K562 (cell line): ENCODE data around the gene DEGS2. TPM values are rescaled to one million over a fixed set of nuclear protein-coding genes. Genes with fewer than 3 reads are reported as not detected.

ENCODE experiments used
- ASH1L ChIP-seq: fragments of 450-650 bp; IDR thresholded peaks from 2 replicates; pipeline ENCODE4 v1.6.1; 2018; ENCODE audit warnings: borderline replicate concordance, mild to moderate bottlenecking, low read depth; ENCODE audit not compliant: partially characterized antibody
- DPF2 ChIP-seq: fragments of 450-650 bp; IDR thresholded peaks from 2 replicates; pipeline ENCODE4 v1.6.1; 2016
- HLTF ChIP-seq: fragments of 450-650 bp; IDR thresholded peaks from 2 replicates; pipeline ENCODE4 v1.6.1; 2016
- HMG20B ChIP-seq: fragments of 250-450 bp; sonication (Bioruptor Pico); IDR thresholded peaks from 2 replicates; pipeline ENCODE4 v1.5.0; 2021; ENCODE audit warnings: mild to moderate bottlenecking
- ILK ChIP-seq: fragments of 450-650 bp; IDR thresholded peaks from 2 replicates; pipeline ENCODE4 v1.6.1; 2016; ENCODE audit warnings: missing genetic modification characterization, low read depth, mild to moderate bottlenecking, missing compliant biosample characterization, moderate library complexity, borderline replicate concordance
- MAZ ChIP-seq, 2 experiments: fragments of 450-650 bp in 1 of 2; sonication (generic) in 1 of 2; formaldehyde crosslinking; IDR thresholded peaks in 1 of 2; conservative IDR thresholded peaks in 1 of 2; 2 replicates each; pipeline versions ENCODE4 v1.4.0 to v1.5.0; 2020; ENCODE audit warnings: mild to moderate bottlenecking in 1 of 2, missing genetic modification reagents in 1 of 2
- SLC30A9 ChIP-seq: fragments of 250-450 bp; sonication (Bioruptor Pico); IDR thresholded peaks from 2 replicates; pipeline ENCODE4 v1.8.0; 2022; ENCODE audit warnings: mild to moderate bottlenecking, moderate library complexity
- TCFL5 ChIP-seq: fragments of 250-450 bp; sonication (Bioruptor Pico); conservative IDR thresholded peaks from 2 replicates; pipeline ENCODE4 v1.6.1; 2021; ENCODE audit warnings: mild to moderate bottlenecking, moderate library complexity, matching md5 sums
- ZNF24 ChIP-seq: fragments of 450-650 bp; IDR thresholded peaks from 2 replicates; pipeline ENCODE4 v1.6.1; 2016
- ZNF699 ChIP-seq: fragments of 250-450 bp; sonication (Bioruptor Pico); IDR thresholded peaks from 2 replicates; pipeline ENCODE4 v1.8.0; 2021; ENCODE audit warnings: mild to moderate bottlenecking, moderate library complexity; ENCODE audit not compliant: insufficient replicate concordance
- polyA plus RNA-seq, 8 experiments: library from polyadenylated mRNA; depleted of rRNA in 4 of 8; stranded (reverse) in 5 of 8; unstranded in 3 of 8; fragments of >200 nt; fragmentation: Nextera tagmentation in 2 of 8; fragmentation: Illumina TruSeq in 1 of 8; extraction: Ambion mirVana in 2 of 8; extraction: Trizol in 1 of 8; gene quantifications; 2 replicates each; pipeline versions ENCODE4 v1.2.1 to v1.2.3, GENCODE V29; 2011 to 2014; ENCODE audit warnings: inconsistent platforms in 1 of 8, missing spikeins in 1 of 8
- total RNA-seq, 7 experiments: library from RNA; depleted of rRNA in 6 of 7; stranded (reverse); fragments of >200 nt in 6 of 7; fragmentation: Illumina TruSeq in 2 of 7; extraction: Trizol in 2 of 7; gene quantifications; 2 replicates each; pipeline versions ENCODE4 v1.2.1 to v1.2.3, GENCODE V29; 2011 to 2021; ENCODE audit warnings: low replicate concordance in 1 of 7
- TF ChIP-seq, protein P1 (sequence below): sonication (generic); formaldehyde crosslinking; IDR thresholded peaks from 2 replicates; pipeline ENCODE4 v1.8.1; 2023; ENCODE audit warnings: missing genetic modification reagents, mild to moderate bottlenecking, borderline replicate concordance
- TF ChIP-seq, protein P2 (sequence below): IDR thresholded peaks from 2 replicates; pipeline ENCODE4 v1.6.1; 2011; ENCODE audit not compliant: insufficient read length; ENCODE audit errors: extremely low read depth
- TF ChIP-seq, protein P3 (sequence below): sonication (generic); formaldehyde crosslinking; IDR thresholded peaks from 2 replicates; pipeline ENCODE4 v1.8.0; 2022; ENCODE audit warnings: mild to moderate bottlenecking, missing genetic modification reagents
- TF ChIP-seq, protein P4 (sequence below): fragments of 450-650 bp; IDR thresholded peaks from 2 replicates; pipeline ENCODE4 v1.6.1; 2016; ENCODE audit warnings: low read depth, mild to moderate bottlenecking, moderate library complexity
- TF ChIP-seq, protein P5 (sequence below): fragments of 450-650 bp; formaldehyde crosslinking; IDR thresholded peaks from 2 replicates; pipeline ENCODE4 v1.4.0; 2020; ENCODE audit warnings: mild to moderate bottlenecking, moderate library complexity

The DEGS2 gene
- total and polyA plus RNA-seq, 9 of the 15 experiments (the other 6 are each of a cell fraction or from before 2014, with no cell fraction given): 0.22 to 2.9 (median 0.70) TPM

DNA sequence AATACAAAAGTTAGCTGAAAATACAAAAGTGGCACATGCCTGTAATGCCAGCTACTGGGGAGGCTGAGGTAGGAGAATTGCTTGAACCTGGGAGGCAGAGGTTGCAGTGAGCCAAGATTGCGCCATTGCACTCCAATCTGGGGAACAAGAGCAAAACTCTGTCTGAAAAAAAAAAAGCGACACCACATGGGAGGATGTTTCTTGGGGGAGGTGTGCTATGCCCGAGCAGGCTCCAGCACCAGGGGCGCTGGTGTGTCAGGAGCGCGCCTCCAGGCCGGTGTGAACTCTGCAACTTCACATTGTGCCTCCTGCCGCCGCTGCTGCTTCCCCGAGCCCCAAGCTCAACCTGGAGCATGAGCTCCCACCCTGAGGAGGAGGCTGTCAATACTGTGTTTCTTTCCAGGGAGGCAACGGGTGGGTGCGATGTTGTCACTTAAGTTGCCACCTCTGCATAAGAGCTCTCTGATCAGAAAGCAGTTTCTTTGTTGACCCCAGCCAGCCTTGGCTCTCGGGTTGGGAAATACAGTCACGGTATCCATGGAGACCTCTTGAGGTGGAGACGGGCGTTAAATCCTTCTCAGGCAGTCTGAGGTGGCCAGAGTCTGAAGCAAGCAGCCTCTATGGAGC, 18.9 kb downstream of the DEGS2 start (continued):
- TF ChIP-seq, protein P1, sequence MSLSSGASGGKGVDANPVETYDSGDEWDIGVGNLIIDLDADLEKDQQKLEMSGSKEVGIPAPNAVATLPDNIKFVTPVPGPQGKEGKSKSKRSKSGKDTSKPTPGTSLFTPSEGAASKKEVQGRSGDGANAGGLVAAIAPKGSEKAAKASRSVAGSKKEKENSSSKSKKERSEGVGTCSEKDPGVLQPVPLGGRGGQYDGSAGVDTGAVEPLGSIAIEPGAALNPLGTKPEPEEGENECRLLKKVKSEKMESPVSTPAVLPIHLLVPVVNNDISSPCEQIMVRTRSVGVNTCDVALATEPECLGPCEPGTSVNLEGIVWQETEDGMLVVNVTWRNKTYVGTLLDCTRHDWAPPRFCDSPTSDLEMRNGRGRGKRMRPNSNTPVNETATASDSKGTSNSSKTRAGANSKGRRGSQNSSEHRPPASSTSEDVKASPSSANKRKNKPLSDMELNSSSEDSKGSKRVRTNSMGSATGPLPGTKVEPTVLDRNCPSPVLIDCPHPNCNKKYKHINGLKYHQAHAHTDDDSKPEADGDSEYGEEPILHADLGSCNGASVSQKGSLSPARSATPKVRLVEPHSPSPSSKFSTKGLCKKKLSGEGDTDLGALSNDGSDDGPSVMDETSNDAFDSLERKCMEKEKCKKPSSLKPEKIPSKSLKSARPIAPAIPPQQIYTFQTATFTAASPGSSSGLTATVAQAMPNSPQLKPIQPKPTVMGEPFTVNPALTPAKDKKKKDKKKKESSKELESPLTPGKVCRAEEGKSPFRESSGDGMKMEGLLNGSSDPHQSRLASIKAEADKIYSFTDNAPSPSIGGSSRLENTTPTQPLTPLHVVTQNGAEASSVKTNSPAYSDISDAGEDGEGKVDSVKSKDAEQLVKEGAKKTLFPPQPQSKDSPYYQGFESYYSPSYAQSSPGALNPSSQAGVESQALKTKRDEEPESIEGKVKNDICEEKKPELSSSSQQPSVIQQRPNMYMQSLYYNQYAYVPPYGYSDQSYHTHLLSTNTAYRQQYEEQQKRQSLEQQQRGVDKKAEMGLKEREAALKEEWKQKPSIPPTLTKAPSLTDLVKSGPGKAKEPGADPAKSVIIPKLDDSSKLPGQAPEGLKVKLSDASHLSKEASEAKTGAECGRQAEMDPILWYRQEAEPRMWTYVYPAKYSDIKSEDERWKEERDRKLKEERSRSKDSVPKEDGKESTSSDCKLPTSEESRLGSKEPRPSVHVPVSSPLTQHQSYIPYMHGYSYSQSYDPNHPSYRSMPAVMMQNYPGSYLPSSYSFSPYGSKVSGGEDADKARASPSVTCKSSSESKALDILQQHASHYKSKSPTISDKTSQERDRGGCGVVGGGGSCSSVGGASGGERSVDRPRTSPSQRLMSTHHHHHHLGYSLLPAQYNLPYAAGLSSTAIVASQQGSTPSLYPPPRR (CRISPR knock-in tag): no peak
- TF ChIP-seq HLTF (no peak), ILK (tag) (no peak), ZNF24 (no peak), HMG20B (no peak), ZNF699 (no peak), DPF2 (0 out of 2 replicates have a peak, but pooled peaks have one; percentile 35), TCFL5 (CRISPR knock-in tag) (no peak), ASH1L (no peak), MAZ (CRISPR knock-in tag; conservative IDR thresholded peaks at IDR 0.05 in 1 of 2, IDR thresholded peaks at IDR 0.05 in 1 of 2) (peak in 1 of 2 experiments; percentile 64; a peak in 2 of 4 replicates), SLC30A9 (CRISPR knock-in tag) (no peak)
- TF ChIP-seq, protein P2, sequence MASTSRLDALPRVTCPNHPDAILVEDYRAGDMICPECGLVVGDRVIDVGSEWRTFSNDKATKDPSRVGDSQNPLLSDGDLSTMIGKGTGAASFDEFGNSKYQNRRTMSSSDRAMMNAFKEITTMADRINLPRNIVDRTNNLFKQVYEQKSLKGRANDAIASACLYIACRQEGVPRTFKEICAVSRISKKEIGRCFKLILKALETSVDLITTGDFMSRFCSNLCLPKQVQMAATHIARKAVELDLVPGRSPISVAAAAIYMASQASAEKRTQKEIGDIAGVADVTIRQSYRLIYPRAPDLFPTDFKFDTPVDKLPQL: no peak
- TF ChIP-seq, protein P3, sequence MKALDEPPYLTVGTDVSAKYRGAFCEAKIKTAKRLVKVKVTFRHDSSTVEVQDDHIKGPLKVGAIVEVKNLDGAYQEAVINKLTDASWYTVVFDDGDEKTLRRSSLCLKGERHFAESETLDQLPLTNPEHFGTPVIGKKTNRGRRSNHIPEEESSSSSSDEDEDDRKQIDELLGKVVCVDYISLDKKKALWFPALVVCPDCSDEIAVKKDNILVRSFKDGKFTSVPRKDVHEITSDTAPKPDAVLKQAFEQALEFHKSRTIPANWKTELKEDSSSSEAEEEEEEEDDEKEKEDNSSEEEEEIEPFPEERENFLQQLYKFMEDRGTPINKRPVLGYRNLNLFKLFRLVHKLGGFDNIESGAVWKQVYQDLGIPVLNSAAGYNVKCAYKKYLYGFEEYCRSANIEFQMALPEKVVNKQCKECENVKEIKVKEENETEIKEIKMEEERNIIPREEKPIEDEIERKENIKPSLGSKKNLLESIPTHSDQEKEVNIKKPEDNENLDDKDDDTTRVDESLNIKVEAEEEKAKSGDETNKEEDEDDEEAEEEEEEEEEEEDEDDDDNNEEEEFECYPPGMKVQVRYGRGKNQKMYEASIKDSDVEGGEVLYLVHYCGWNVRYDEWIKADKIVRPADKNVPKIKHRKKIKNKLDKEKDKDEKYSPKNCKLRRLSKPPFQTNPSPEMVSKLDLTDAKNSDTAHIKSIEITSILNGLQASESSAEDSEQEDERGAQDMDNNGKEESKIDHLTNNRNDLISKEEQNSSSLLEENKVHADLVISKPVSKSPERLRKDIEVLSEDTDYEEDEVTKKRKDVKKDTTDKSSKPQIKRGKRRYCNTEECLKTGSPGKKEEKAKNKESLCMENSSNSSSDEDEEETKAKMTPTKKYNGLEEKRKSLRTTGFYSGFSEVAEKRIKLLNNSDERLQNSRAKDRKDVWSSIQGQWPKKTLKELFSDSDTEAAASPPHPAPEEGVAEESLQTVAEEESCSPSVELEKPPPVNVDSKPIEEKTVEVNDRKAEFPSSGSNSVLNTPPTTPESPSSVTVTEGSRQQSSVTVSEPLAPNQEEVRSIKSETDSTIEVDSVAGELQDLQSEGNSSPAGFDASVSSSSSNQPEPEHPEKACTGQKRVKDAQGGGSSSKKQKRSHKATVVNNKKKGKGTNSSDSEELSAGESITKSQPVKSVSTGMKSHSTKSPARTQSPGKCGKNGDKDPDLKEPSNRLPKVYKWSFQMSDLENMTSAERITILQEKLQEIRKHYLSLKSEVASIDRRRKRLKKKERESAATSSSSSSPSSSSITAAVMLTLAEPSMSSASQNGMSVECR (CRISPR knock-in tag): peak; percentile 54; the same call in 1 of the 2 replicates
- TF ChIP-seq, protein P4, sequence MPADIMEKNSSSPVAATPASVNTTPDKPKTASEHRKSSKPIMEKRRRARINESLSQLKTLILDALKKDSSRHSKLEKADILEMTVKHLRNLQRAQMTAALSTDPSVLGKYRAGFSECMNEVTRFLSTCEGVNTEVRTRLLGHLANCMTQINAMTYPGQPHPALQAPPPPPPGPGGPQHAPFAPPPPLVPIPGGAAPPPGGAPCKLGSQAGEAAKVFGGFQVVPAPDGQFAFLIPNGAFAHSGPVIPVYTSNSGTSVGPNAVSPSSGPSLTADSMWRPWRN: no peak
- TF ChIP-seq, protein P5, sequence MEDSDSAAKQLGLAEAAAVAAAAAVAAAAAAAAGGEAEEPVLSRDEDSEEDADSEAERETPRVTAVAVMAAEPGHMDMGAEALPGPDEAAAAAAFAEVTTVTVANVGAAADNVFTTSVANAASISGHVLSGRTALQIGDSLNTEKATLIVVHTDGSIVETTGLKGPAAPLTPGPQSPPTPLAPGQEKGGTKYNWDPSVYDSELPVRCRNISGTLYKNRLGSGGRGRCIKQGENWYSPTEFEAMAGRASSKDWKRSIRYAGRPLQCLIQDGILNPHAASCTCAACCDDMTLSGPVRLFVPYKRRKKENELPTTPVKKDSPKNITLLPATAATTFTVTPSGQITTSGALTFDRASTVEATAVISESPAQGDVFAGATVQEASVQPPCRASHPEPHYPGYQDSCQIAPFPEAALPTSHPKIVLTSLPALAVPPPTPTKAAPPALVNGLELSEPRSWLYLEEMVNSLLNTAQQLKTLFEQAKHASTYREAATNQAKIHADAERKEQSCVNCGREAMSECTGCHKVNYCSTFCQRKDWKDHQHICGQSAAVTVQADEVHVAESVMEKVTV (CRISPR knock-in tag): no peak
